ENCODE measurements around the gene OPRL1. TPM values are rescaled to one million over a fixed set of nuclear protein-coding genes. Genes with fewer than 3 reads are reported as not detected.
A peak's percentile ranks its signal among the peaks of the same experiment; 100 is the strongest.

The OPRL1 gene
- total RNA-seq, 1 donor from 2014 or later, result 3.0 TPM

- peak in 1 of 2 donors; percentile 13 for DNase-seq (ENCODE audit: low read depth in 2 of 2)
These were observed 22.9 kb downstream of the OPRL1 start for GRCh38 chr20:64102647-64103354.

- DNase-seq (ENCODE audit: low read depth in 2 of 2), result no peak
These were observed 24.2 kb downstream of the OPRL1 start for GRCh38 chr20:64103871-64104666.

- no peak for DNase-seq (ENCODE audit: low read depth in 2 of 2)
These were observed 25.0 kb downstream of the OPRL1 start for GRCh38 chr20:64104667-64105451.

GRCh38 chr20:64105846-64106434 lies 26.1 kb downstream of the OPRL1 start:
- no peak for DNase-seq (ENCODE audit: low read depth in 2 of 2)

- no peak for DNase-seq (ENCODE audit: low read depth in 2 of 2)
These were observed 26.6 kb downstream of the OPRL1 start for GRCh38 chr20:64106435-64106961.

GRCh38 chr20:64106981-64107735 lies 27.3 kb downstream of the OPRL1 start, which contains the start of gene NPBWR2:
Gene NPBWR2 (minus strand): TSS chr20:64107565. CDS start chr20:64106831, 734 bp downstream.
- no peak for DNase-seq (ENCODE audit: low read depth in 2 of 2)

DNA sequence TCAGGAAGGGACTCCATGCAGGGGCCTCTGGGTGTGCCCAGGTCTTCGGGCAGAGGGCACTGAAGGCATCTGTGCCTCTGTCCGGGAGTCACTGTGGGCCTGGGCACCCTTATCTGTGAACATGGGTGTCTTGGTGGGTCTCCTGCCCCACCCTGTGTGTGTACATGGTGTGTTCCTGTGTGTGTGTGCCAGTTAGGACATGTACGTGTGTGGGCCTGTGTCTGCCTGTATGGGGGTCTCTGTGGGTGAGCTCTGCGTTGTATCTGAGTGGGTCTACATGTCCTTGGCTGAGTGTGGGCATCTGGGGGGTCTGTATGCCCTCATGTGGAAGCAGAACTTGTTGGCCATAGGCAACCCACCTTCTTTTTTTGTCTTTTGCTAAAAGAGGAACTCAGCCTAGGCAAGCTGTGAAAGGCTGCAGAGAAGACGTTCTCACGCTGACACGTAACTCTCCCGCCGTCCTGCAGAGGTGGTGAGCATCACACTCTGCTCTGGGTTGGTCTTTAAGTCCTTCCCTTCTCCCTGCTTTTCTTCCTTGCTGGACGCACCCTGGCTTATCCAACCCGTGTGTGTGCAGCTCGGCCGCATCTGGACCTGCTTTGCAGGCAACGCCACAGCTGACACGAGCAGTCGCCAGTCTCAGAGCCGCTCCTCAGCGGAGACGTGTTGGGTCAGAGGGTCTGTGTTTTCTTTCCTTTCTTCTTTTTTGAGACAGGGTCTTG lies 28.0 kb downstream of the OPRL1 start:
- DNase-seq (ENCODE audit: low read depth in 2 of 2), result no peak

GRCh38 chr20:64108731-64109681 lies 29.1 kb downstream of the OPRL1 start:
- no peak for DNase-seq (ENCODE audit: low read depth in 2 of 2)

DNA sequence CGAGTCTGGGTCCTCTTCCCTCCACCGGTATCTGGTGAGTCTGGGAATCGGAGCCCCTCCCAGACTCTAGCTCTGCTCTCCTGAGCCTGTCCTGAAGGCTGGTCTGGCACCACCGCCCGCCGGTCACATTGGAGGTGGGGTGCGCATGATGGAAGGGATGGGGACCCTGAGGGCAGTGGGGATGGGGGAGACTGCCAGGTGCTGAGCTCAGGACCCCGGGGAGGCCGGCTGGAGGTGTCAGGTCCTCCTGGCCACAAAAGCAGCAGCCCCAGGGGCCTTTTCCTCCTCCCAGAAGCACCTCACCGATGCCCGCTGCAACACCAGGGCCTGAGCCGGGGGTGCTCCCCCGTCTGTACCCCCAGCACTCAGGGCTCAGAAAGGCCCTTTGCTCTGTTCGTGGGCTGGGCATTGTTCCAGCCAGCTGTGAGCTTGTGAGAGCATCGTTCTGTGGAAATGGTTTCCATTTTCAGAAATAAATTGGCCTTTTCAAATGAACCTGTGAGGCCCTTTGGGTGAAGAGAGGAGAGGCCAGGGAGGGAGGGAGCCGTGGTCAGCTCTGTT lies 30.0 kb downstream of the OPRL1 start:
- no peak for DNase-seq (ENCODE audit: low read depth in 2 of 2)

- no peak for DNase-seq (ENCODE audit: low read depth in 2 of 2)
These were observed 30.7 kb downstream of the OPRL1 start for GRCh38 chr20:64110411-64111068.

DNA sequence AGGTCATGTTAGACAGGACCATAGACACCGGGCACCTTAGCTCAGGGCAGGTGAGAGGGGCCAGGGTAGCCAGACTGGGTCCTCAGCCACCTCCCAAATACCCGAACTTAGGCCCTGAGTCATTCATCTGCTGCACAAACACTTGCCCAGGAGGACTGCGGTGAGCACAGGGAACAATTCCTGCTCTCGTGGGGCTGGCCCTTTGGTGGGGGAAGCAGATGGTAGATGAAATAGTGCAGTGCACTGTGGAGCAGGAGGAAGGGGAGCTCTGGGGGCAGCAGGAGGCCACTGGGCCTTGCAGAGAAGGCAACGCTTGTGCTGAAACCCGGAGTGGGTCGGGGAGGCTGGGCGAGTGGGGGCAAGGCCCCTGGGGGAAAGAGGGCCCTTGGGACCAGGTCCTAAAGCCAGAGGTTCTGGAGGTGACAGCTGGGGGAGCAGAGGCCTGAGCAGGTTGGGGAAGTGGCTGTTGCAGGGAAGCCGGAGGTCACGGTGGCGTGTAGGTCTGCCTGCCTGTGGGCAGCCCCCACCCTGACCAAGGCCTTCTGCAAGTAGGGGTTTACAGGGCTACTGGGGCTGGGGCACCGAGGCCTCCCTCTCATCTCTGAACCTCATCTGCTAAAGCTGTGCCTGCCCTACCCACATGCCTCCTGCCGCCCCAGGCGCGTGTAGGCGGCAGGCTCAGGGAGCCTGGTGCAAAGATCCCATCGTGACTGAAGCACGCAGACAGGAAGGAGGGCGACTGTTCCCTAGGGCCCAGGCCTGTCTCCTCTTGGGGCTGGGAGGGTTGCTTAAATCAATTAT lies 32.2 kb downstream of the OPRL1 start:
- no peak for DNase-seq (ENCODE audit: low read depth in 2 of 2)

DNA sequence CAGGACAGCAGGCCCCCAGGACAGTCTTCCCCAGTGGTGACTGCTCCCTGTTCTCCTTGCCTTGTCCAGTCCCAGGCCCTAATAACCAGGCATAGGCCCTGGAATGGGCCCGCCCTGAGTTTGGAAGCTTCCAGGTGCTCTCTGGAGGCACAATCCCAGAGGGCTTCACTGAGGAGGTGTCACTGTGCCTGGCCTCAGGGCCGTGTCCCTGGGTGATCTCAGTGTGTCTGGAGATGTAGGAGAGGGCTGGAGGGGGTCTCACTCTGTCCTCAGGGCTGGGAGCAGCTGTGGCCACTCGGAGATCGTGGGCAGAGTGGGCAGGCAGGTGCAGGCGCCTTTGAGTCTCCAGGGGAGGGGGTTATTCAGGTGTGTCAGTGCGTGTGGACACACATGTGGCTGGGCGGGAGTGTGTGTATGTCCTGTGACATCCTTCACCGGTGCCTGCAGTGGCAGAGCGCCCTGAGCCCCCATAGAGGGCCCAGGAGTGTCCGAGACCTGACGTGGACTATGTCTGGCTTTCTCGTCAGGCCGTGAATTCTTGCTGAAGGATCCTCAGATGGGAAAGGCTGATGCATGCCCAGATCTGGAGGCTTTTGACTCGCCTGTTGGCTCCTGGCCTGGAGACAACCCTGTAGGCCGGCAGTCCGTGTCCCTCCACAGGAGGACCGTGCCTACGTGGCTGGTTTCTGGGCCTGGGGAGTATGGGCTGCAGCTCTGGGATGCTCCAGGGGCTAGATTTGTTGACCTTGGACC lies 33.0 kb downstream of the OPRL1 start:
- DNase-seq (ENCODE audit: low read depth in 2 of 2), result no peak

- DNase-seq (ENCODE audit: low read depth in 2 of 2), result no peak
These were observed 33.5 kb downstream of the OPRL1 start for GRCh38 chr20:64113444-64113775.

DNA sequence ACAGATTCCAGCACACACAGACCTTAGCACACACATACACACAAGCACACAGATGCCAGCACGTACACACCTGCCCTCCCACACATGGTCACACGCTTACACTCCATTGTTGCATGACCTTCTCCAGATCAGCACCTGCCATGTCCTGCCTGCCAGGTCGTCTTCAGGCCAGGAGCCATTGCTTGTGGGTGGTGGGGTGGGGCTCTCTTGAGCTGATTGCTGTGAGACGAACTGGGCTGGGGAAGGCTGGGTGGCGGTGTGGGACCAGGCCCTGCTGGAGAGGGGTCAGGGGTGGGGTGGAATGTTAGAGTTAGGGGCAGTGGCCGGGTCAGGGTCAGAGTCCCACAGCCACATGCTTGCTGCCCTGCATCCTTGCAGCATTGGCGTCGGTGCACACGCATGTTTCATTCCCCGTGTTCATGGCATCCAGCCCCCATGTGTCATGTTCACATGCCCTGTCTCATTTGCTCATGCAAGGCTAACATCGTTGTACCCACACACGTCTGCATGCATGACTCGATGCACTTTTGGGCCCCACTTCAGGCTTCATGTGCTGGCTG lies 34.0 kb downstream of the OPRL1 start:
- DNase-seq (ENCODE audit: low read depth in 2 of 2), result no peak

- no peak for DNase-seq (ENCODE audit: low read depth in 2 of 2)
These were observed 34.6 kb downstream of the OPRL1 start for GRCh38 chr20:64114356-64114971.
